Left ventricle myocardium inferior (tissue), 1 donor: ENCODE measurements around the gene SLC6A13. TPM values are rescaled to one million over a fixed set of nuclear protein-coding genes. Genes with fewer than 3 reads are reported as not detected.

ENCODE experiments used
- DNase-seq: peaks from one replicate; pipeline ENCODE4 v3.0.0-alpha.2; 2020
- H3K27ac ChIP-seq: fragments of 200-600 bp; replicated peaks from 2 replicates; pipeline ENCODE4 v1.8.0; 2021
- H3K27me3 ChIP-seq: fragments of 200-600 bp; 2 replicates; pipeline ENCODE4 v1.8.0; 2021; ENCODE audit warnings: low read depth
- H3K36me3 ChIP-seq: fragments of 200-600 bp; 2 replicates; pipeline ENCODE4 v1.8.0; 2021
- H3K4me1 ChIP-seq: fragments of 200-600 bp; 2 replicates; pipeline ENCODE4 v1.8.0; 2021
- H3K4me3 ChIP-seq: fragments of 200-600 bp; 2 replicates; pipeline ENCODE4 v1.8.0; 2021; ENCODE audit warnings: mild to moderate bottlenecking, moderate library complexity
- H3K9me3 ChIP-seq: fragments of 200-600 bp; replicated peaks from 2 replicates; pipeline ENCODE4 v1.8.0; 2021
- intact Hi-C: fragments of 100-400 bp; cut with micrococcal nuclease; formaldehyde crosslinking; loops from one replicate; pipeline ENCODE4 v1.11.0; 2022
- total RNA-seq: library from RNA; stranded (reverse); fragmentation: NEBNext Ultra II Directional; extraction: Animal tissue kit (Norgen Biotek cat#: 25700); gene quantifications from one replicate; pipeline ENCODE4 v1.2.1, GENCODE V29; 2021
- TF ChIP-seq, protein P1 (sequence below): fragments of 200-600 bp; IDR thresholded peaks from 2 replicates; pipeline ENCODE4 v1.8.0; 2021; ENCODE audit warnings: antibody characterized with exemption, mild to moderate bottlenecking, borderline replicate concordance
- donor health status: DM: no; HTN: yes; CAD: no; lungs with severe emphysema.

SLC6A13 gene
- total RNA-seq, 1 donor from 2014 or later: 1.8 TPM

DNA sequence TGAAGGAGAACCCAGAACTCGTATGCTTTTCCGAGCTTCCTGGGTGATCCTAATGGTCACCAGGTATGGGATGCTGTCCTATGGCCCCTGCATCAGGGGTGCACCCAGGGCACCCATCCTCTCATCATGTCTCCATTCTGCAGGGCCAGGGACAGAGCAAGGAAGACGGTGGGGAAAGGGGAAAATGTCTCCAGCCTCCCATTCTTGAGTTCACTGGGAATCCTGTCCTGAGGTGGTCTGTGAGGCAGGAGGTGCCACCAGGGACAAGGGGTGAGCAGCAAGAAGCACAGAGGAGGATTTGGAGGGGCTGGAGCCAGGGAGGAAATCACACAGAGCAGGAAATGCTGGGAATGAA lies 33.8 kb downstream of the SLC6A13 start:
- no peak for DNase-seq
- Histone ChIP-seq H3K9me3 (no peaks in the 10 kb centered on the region), H3K27ac (no peak overlapping the region), H3K4me1 (no peaks in the 10 kb centered on the region), H3K36me3 (no peaks in the 10 kb centered on the region), H3K4me3 (no peak overlapping the region), H3K27me3 (no peaks in the 10 kb centered on the region)
- TF ChIP-seq, protein P1, sequence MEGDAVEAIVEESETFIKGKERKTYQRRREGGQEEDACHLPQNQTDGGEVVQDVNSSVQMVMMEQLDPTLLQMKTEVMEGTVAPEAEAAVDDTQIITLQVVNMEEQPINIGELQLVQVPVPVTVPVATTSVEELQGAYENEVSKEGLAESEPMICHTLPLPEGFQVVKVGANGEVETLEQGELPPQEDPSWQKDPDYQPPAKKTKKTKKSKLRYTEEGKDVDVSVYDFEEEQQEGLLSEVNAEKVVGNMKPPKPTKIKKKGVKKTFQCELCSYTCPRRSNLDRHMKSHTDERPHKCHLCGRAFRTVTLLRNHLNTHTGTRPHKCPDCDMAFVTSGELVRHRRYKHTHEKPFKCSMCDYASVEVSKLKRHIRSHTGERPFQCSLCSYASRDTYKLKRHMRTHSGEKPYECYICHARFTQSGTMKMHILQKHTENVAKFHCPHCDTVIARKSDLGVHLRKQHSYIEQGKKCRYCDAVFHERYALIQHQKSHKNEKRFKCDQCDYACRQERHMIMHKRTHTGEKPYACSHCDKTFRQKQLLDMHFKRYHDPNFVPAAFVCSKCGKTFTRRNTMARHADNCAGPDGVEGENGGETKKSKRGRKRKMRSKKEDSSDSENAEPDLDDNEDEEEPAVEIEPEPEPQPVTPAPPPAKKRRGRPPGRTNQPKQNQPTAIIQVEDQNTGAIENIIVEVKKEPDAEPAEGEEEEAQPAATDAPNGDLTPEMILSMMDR: no peak
- intact Hi-C loops: no loop called here

DNA sequence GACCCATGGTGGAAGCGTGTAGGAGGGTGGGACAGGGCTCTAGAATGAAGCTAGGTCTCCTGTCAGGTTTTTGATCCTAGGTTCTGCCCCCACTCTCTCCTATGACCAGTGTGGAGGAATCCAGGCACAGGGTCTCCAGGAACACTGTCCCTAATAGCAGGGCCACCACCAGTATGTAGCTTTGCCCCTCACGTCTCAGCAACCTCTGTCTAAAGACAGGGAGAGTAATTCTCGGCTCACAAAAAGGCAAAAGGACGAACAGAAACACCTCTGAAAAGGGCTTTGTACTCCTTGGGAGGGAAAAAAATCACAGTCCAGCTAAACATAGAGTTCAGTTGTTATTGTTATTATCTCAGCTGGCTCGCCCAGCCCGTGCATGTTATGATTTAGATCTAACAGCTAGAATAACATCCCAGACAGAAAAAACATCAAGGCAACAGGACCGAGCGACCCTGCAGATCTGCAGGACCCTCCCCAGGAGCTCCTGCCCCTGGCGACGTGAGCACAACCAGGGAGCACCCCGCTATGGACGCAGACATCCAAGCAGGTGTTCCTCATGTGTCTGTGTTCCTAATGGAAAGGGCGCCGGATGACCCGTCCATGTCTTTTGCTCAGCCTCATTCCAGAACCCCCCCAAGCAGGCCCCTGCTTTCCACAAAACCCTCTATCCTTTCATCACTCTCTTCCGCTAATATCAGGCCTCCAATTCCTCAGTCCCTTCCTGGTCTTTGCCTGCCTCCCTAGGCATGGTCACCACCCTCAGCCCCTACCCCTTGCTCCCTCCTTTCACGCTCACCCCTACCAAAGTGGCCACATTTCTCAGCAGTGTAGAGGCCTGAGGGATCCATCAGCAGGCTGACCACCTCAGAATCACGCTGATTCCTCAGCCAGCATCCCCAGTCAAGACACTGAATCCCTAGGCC lies 34.5 kb downstream of the SLC6A13 start:
- H3K4me1 ChIP-seq: no peaks in the 10 kb centered on the region
- no peak overlapping the region for H3K4me3 ChIP-seq
- no peak overlapping the region for H3K27ac ChIP-seq
- H3K9me3 ChIP-seq: no peaks in the 10 kb centered on the region
- DNase-seq: no peak
- TF ChIP-seq, protein P1: no peak
- intact Hi-C loops: no loop called here
- no peaks in the 10 kb centered on the region for H3K36me3 ChIP-seq
- no peaks in the 10 kb centered on the region for H3K27me3 ChIP-seq

DNA sequence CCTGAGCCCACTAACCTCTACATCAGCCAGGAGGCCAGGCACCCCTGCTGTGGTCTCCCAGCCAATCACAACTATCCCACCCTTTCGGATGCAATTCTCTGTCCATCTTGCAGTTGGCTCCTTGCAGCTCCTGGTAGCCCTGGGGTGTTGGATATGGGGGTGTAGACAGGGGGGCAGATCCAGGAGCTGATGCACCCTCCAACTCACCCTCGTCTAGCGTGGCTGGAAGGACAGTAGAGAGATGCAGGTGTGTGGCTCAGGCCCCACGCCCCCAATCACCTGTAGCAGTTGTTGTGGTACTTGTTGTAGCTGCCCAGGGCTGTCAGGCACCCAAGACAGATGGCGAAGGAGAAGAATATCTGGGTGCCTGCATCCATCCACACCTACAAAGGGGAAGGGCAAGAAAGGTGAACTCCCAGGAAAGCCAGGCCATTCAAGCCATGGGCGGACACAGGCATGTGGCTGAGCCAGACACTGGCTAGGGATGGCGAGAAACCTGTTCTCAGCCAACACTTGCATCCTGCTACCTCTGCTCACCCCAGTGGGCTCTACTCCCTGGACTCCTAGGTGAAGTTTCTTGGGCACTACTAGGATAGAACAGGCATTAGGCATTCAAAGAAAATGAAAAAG lies 35.2 kb downstream of the SLC6A13 start:
- no peak overlapping the region for H3K4me3 ChIP-seq
- H3K4me1 ChIP-seq: no peaks in the 10 kb centered on the region
- TF ChIP-seq, protein P1: no peak
- H3K27ac ChIP-seq: no peak overlapping the region
- no peaks in the 10 kb centered on the region for H3K36me3 ChIP-seq
- intact Hi-C loops: no loop called here
- DNase-seq: no peak
- H3K9me3 ChIP-seq: no peaks in the 10 kb centered on the region
- H3K27me3 ChIP-seq: no peaks in the 10 kb centered on the region

DNA sequence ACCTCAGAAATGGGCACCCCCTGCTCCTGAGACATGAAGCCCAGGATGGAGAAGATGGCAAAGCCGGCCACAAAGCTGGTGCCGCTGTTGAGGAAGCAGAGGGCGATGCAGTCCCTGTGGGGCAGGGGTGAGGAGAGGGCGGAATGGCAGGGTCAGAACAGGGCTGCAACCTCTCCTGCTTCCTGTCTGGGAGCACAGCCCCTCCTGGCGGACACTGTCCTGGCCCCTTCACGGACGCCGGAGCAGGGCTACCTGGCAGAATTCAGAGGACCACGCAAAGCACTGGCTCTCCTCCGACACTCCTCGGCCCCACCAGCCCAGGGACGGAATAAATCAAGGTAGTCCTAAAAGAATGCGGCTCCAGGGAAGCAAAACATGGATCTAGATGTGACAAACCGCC lies 36.2 kb downstream of the SLC6A13 start:
- H3K27ac ChIP-seq: no peak overlapping the region
- H3K9me3 ChIP-seq: no peaks in the 10 kb centered on the region
- no peak for DNase-seq
- intact Hi-C loops: no loop called here
- H3K4me3 ChIP-seq: no peak overlapping the region
- H3K27me3 ChIP-seq: no peaks in the 10 kb centered on the region
- H3K4me1 ChIP-seq: no peaks in the 10 kb centered on the region
- H3K36me3 ChIP-seq: no peaks in the 10 kb centered on the region
- TF ChIP-seq, protein P1: no peak

DNA sequence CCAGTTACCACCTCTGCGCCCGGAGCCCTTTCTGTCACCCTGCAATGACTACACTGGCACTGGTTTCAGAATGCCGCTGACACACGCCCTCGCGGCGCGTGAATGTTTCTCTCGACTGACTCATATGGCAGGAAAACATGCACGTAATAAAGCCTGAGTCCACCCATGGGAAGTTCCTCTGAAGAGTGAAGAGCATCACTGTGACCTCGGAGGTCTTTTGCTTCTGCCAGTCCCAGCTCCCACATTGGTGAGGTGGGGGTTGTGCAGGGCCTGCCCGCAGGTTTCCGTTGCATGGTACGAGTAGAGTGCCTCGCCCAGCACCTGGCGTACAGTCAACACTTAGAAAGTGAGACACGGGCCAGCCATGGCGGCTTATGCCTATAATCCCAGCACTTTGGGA lies 37.6 kb downstream of the SLC6A13 start:
- H3K9me3 ChIP-seq: no peaks in the 10 kb centered on the region
- H3K4me1 ChIP-seq: no peaks in the 10 kb centered on the region
- H3K27me3 ChIP-seq: peaks cover 2% of the 10 kb centered on the region
- intact Hi-C loops: no loop called here
- TF ChIP-seq, protein P1: no peak
- no peaks in the 10 kb centered on the region for H3K36me3 ChIP-seq
- H3K4me3 ChIP-seq: no peak overlapping the region
- no peak for DNase-seq
- H3K27ac ChIP-seq: no peak overlapping the region
